Hematopoietic multipotent progenitor cell treated with erythropoietin and hydrocortisone succinate and interleukin-3 and kit ligand, for 4 days (in vitro differentiated cells): ENCODE measurements around the gene GMEB2.
"Not testable (repeated sequence)": the region's sequence is repeated elsewhere in the genome, so short reads cannot be mapped to it uniquely, and the experiment has no call there.

Experiments
- DNase-seq: peaks from one replicate; pipeline ENCODE4 v3.0.0-alpha.2; 2015

Gene GMEB2

DNA sequence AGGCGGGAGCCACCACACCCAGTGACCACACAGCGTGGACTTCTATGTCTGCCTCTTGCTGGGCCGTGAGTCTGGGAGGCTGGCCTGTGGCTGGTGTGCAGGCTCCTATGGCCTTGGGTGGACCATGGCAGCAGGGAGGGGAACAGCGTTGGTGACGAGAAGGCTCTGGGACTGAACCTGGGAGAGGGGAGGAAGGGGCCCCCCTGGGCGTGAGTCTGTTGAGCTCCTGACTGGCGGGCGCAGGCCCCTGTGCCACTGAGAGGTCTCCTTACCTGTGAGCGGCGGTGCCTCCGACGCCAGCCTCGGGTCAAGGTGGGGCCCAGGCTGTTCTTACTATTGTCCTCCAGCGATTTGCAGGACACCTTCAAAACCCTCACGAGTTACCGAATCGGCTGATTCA is 40.1 kb downstream of the GMEB2 start:
- DNase-seq, result no peak

- no peak for DNase-seq
Measured at GRCh38 chr20:63585616-63586565, 41.0 kb downstream of the GMEB2 start.

- DNase-seq, result no peak
Measured at GRCh38 chr20:63582382-63583063, 44.4 kb downstream of the GMEB2 start.

- DNase-seq, result peak; percentile 61
Measured at GRCh38 chr20:63580796-63581461, 46.0 kb downstream of the GMEB2 start.

DNA sequence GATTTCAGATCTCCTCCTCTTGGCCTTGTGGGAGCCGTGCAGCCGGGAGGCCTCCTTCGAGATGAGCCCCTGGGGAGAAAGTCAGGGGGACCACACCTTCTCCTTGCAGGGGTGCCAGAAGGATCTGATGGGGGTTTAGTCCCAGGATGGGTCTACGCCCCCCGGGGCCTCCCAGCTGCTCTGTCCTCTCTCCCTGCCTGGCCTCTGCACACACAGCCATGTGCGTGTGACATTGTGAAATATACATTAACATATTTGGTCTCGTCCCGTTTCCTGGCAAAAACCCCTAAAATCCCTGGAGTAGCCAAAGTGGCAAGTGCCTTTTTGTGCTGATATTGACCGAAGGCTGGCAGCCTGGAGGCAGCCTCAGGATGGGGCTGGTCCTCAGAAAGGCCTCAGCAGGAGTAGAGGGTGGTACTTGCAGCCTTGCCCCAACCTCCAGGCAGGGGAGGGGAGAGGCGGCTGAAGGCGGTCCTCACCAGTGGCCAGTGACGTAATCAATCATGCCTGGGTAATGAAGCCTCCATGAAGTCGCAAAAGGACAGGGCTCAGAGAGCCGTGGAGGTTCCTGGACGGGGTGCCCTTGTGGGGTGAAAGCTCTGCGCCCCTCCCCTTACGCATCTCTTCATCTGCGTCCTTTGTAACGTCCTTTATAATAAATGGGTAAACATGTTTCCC is 47.7 kb downstream of the GMEB2 start:
- no peak for DNase-seq

- no peak for DNase-seq
Measured at GRCh38 chr20:63578224-63579016, 48.5 kb downstream of the GMEB2 start.

DNA sequence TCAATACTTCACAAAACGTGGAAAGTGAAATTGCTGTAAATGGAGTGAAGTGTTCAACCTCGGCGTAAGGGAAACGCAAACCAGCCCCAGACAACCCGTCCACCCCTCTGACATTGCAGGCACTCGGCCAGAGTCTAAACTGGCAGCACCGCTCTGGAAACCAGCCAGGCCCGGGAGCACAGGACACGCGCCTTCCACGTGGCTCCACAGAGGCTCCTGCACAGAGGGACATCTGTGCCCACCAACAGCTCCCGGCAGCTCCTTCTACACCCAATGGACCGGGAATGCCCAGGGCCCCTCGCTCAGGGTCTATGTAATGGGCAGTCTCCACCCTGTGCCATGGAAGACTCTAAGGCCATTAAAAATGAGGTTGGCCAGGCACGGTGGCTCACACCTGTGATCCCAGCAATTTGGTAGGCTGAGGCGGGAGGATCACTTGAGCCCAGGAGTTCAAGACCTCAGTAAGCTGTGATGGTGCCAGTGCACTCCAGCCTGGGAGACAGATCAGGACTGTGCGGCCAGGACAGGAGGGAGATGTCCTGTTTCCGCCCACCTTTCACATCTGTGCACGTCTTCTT is 49.5 kb downstream of the GMEB2 start:
- no peak for DNase-seq

DNA sequence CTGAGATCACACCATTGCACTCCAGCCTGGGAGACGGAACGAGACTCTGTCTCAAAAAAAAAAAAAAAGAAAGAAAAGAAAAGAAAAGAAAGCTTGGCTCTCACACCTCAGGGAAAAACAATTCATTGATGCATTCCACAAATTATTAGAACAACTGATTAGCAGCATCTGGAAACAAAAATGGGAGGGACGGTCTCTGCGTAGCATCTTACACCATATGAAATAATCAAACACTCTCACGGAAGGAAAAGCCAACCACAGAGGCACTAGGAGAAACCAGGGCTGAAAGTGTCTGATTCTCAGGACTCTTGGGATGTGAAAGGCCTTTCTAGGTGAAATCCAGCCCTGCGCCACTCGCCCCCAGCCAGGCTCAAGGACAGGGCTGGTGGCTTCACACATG is 50.6 kb downstream of the GMEB2 start:
- DNase-seq, result no peak

DNA sequence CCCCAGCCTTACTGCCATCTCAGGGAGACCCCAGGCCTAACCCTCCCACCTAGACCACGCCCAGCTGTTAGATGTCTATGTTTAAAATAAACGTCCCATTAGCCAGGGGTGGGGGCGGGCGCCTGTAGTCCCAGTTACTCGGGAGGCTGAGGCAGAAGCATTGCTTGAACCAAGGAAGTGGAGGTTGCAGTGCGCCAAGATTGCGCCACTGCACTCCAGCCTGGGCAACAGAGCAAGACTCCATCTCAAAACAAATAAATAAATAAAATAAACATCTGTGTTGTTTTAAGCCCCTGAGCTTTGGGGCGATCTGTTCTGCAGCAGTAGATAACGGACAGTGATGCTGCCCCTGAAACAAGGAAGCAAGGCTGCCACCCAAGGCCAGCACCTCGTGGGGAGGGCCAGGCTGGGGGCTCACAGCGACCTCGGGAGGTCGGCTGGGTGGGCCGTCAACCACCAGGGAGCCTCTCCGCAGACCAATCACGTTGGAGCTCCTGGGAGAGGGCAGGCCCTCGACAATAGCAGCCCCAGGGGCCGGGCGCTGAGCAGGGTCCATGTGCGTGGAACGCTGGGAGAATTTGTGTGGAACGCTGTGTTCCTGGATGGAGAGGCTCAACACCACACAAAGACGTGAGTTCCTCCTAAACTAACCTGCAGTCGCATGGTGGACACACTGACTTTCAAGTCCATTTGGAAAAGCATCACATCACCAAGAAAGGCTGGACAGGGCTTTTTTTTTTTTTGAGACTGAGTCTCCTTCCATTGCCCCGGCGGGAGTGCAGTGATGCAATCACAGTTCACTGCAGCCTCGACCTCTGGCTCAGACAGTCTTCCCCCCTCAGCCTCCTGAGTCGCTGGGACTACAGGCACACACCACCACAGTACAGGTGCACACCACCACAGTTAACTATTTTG is 51.8 kb downstream of the GMEB2 start:
- no peak for DNase-seq

DNA sequence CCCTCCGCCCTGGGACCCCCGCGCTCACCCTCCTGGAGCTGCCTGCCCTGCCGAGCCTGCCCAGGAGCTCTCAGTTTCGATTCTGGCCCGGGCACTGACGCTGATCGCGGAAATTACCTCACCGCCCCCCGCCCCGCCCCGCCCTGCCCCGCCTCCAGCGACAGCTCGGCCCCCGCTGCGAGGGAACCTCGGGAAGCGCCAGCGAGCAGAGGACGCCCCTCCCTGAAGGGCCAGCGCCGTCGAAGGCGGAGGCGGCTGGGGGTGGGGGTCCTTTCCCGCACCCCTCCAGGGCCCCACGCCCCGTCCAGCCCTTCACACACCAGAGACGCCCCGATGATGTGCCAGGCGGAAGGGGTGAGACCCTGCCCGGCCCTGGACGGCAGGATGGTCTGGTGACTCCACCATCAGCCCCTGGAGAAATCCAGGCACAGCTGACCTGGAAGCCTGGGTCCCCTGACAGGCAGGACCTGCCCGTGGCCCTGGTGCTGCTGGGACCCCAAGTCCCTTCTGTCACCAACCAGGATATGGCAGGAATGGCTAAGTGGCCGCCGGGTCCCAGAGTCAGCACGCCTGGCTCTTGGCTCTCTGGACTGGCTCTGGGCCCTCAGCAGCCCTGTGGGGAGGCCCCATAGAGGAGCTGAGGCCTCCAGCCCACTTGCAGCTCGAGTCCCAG is 52.6 kb downstream of the GMEB2 start, which contains the start of gene HELZ2:
Gene HELZ2, minus strand, starts transcription at position 84 of the 673 bp plus-strand sequence. CDS start 1,854 bp downstream, outside the sequence.
- DNase-seq, result peak; percentile 81

- no peak for DNase-seq
Measured at GRCh38 chr20:63573647-63574131, 53.2 kb downstream of the GMEB2 start.

DNA sequence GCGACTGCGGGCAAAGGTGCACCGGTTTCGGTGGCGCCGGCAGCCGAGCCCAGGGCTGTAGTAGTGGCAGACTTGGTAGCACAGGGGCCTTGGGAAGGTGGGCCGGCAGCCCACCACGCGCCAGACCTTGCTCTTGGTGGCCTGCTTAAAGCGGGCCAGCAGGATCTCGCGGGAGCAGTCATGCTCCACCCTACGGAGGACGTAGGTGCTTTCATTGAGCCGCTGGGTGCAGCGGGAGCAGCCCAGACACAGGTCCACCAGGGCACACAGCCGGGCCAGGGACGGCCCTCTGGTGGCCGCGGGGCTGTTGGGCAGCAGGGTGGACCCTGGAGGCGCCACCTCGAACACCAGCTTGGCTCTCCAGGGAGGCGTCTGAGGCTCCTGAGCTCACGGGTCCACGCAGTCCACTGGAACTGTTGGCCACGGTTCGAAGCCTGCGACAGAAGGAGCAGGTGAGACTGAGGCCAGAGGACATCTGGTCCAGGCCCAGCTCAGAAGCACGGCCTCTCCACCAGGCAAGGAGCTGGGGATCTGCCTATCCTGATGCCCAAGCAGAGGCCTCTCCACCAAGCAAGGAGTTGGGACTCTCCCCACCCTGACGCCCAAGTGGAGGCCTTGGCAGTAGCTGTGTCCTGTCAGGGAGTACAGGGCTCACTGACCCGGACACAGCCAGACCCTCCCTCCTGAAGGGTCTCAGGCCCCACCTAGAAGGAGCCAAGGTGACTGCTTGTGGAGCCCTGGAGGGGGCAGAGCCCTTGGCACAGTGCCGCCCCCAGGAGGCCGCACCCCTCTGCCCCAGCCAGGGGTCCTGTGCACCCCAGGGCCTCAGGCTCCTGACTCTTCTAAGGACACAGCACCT is 53.9 kb downstream of the GMEB2 start:
- no peak for DNase-seq

DNA sequence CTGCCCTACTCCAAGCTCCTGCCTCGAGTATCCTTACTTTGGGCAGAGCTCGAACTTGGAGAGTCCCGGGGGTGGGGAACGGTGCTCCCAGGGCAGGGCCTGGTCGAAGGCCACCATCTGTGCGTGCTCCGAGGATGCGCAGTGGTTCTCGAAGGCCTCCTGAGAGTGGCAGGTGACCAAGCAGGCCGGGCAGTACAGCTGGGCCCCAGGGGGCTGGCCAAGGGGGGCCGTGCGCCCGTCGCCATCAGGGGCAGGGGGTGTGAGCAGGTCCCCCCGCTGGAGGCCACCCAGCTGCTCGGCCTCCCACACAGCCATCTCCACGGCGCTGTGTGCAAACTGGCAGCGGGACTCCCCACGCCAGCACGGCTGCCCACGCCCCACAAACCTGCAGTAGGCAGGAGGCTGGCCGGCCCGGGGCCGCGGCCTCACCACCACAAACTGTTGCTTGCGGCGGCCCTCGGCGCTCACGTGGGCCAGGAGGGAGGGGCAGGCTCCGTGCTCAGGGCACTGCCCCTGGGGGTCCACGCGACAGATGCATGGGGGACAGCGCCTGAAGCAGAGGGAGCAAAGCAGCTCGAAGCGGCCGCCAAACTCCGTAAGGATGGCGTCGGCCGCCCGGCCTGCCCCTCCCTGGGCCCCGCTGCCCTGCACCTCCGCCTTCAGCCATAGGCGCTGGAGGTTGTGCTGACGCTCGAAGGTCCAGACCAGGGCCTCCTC is 54.7 kb downstream of the GMEB2 start:
- no peak for DNase-seq

DNA sequence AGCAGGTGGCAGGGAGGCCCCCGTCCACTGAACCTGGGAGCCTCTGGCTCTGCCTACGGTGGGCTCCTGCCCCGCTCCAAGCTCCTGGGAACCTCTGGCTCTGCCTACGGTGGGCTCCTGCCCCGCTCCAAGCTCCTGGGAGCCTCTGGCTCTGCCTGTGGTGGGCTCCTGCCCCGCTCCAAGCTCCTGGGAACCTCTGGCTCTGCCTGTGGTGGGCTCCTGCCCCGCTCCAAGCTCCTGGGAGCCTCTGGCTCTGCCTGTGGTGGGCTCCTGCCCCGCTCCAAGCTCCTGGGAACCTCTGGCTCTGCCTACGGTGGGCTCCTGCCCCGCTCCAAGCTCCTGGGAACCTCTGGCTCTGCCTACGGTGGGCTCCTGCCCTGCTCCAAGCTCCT is 55.8 kb downstream of the GMEB2 start:
- not testable (repeated sequence) for DNase-seq

GRCh38 chr20:63570281-63571086 is 56.4 kb downstream of the GMEB2 start:
- DNase-seq, result no peak

- peak; percentile 42 for DNase-seq
Measured at GRCh38 chr20:63568986-63569949, 57.6 kb downstream of the GMEB2 start.
